Measurements from ENCODE around the gene GABBR1.

The GABBR1 gene

GRCh38 chr6:29566856-29567255 lies 66.1 kb downstream of the GABBR1 start:
- no peak for DNase-seq (ENCODE audit: low read depth)

DNA sequence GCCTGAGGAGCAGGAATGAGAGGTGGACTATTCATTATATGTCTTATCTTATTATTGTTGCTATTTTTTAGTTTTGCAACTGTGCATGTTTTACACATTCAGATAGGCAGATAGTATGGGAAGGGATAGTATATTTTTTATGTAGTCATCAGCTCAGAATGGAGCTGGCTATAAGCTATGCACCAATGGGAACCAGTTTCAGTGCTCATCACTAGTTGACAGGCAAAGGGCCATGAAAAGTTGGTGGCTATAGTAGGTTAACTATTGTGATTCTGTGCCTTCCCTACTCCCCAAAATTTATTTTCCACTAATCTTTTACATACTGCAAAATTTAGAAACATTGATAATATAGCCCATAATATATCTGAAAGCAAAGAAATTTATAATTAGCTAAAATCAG lies 68.1 kb downstream of the GABBR1 start:
- no peak for DNase-seq (ENCODE audit: low read depth)

GRCh38 chr6:29563435-29563965 lies 69.5 kb downstream of the GABBR1 start:
- no peak for DNase-seq (ENCODE audit: low read depth)

DNA sequence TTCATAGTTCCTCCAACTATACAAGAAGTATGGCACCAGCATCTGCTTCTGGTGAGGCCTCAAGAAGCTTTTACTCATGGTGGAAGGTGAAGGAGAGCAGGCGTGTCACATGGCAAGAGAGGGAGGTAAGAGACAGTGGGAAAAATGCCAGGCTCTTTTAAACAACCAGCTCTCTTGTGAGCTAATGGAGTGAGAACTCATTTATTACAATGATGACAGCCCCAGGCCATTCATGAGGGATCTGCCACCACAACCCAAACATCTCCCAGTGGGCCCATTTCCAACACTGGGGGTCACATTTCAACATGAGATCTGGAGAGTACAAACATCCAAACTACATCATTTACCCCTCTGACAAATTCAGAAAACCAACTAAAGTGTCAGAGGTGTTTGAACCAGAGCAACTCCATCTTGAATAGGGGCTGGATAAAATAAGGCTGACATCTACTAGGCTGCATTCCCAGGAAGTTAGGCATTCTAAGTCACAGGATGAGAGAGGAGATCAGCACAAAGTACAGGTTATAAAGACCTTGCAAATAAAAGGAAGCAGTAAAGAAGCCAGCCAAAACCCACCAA lies 71.3 kb downstream of the GABBR1 start:
- DNase-seq (ENCODE audit: low read depth): no peak

GRCh38 chr6:29561091-29561490 lies 71.9 kb downstream of the GABBR1 start:
- no peak for DNase-seq (ENCODE audit: low read depth)

GRCh38 chr6:29559524-29560287 lies 73.3 kb downstream of the GABBR1 start, which contains the start of gene UBD:
UBD (minus strand) TSS chr6:29559732; CDS start chr6:29559701, 31 bp downstream.
- DNase-seq (ENCODE audit: low read depth): no peak

DNA sequence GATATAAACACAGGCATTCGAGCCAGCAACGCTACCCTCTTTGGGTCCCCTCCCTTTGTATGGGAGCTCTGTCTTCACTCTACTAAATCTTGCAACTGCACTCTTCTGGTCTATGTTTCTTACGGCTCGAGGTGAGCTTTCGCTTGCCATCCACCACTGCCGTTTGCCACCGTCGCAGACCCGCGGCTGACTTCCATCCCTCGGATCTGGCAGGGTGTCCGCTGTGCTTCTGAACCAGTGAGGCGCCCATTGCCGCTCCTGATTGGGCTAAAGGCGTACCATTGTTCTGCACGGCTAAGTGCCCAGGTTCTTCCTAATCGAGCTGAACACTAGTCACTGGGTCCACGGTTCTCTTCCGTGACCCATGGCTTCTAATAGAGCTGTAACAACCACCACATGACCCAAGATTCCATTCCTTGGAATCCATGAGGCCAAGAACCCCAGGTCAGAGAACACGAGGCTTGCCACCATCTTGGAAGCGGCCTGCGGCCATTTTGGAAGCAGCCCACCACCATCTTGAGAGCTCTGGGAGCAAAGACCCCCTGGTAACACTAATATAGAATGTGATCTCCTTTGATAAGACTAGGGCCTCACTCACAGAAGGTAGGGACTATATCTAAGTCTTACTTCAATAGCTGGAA lies 74.4 kb downstream of the GABBR1 start:
- no peak for DNase-seq (ENCODE audit: low read depth)

DNA sequence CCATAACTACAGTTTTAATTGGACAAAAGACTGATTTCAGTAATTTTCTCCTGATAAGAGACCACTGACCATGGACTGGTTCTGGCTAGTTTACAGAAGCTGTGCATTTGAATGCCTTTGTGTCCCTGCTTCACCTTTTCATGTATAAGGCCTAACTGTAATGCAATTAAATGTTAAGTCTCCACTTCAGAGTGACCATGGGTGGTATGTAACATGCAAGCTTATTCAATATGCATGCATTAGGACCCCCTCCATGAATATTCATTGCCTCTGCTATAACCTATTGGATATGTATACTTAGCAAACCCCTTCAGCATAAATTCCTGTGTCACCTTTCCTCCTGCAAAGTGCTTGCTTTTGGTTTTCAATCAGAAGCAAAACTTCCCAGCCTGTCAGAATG lies 75.7 kb downstream of the GABBR1 start:
- no peak for DNase-seq (ENCODE audit: low read depth)

GRCh38 chr6:29554764-29555163 lies 78.2 kb downstream of the GABBR1 start:
- DNase-seq (ENCODE audit: low read depth): no peak

- DNase-seq (ENCODE audit: low read depth): no peak
Observed at GRCh38 chr6:29553268-29554057, 79.5 kb downstream of the GABBR1 start.

GRCh38 chr6:29552512-29553051 lies 80.4 kb downstream of the GABBR1 start:
- DNase-seq (ENCODE audit: low read depth): no peak

DNA sequence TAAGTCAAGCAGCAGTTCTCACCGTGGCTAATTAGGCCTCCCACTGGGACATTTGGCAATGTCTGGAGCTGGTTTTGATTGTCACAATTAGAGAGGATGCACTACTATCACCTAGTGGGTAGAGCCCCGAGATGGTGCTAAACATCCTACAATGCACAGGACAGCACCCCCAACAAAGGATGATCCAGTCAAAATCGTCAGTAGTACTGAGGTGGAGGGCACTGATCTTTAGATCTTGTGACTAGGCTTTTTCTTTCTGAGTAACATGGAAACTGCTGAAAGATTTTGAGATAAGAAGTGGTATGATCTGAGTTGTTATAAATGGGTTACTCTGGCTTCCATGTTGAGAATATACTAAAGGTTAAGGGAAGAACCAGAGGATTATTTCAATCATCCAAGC lies 85.4 kb downstream of the GABBR1 start:
- DNase-seq (ENCODE audit: low read depth): no peak

DNA sequence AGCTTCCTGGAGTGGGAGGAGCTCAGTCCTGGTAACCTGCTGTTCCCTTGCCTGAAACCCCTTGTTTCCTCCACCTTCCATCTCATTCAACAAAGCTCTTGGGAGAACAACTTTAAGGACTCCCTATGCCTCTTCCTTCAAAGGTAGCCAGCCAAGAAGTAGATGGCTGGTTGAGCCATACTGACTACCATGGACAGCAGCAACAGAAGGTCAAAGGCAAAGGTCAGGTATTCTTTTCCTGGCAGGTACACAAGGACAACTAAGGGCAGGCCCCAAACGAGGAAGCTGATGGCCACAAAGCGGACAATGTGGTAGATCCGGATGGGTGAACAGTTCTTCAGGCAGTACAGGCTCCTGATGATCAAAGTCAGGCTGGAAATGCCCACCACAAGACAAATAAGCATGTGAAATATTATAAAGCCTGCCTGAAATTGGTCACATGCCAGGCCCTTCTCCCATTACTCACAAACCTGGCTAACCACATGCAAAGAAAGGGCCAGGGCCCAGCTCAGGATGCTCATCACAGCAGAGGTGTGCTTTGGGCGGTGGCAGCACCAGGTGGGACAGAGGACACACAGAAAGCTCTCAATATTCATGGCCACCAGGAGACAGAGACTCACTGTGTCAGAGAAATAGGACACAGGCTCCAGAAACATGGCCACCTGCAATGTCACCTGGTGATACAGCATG lies 95.1 kb downstream of the GABBR1 start:
- DNase-seq (ENCODE audit: low read depth): no peak

DNA sequence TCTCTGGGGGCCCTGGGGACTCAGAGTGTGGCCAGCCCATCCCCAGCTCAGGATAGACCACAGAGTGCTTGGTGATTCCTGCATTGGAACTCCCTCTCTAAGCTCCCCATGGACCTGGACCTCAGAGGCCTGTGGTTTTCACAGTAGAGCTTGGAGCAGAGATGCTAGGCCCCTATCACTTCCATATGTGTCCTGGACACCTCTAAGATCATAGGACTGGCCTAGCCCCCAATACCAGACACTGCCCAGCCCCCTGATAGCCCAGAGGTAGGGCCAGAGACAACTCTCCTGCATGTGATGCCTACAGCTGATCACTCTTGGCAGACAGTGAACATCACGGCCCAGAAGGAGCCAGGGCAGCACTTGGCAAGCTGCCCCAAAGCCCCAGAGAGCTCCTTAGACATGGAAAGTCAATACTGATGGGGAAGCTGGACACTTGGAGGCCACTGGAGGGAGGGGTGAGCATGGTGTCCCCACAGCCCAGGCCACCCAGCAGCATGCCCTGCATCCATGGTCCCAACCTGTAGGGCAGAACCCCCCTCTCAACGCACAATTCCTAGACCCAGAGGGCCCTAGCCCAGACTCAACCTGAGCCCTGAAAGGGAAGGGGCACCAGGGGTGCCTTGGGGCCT lies 100.5 kb downstream of the GABBR1 start:
- DNase-seq (ENCODE audit: low read depth): no peak

- DNase-seq (ENCODE audit: low read depth): no peak
Observed at GRCh38 chr6:29531668-29532067, 101.3 kb downstream of the GABBR1 start.

DNA sequence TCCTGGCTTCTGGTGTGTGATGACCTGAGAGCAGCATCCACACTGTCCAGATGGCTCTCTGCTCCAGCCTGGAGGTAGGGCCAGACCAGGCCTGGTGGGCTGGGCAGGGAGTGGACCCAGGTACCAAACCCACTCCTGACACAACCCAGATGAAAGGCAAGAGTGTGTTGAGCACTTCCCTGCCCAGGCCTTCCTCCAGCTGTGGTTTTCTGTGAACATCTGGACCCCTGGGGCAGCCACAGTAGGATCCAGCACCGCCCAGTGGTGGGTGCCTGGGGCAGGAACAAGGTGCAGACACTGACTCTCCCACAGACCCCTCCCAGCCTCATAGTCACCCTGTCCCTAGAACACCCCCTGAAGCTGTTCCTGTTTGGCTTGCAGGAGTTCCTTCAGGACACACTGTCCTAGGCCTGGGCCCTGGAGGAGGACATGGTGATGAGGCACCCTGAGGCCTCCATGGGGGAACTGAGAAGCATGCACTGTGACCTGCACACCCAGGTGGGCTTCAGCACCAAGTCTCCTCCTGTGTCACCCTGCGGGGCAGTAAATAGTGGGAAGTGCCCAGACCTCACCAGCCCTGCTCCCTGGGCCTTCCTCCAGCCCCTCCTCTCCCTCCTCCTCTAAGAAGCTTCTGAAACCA lies 102.2 kb downstream of the GABBR1 start:
- no peak for DNase-seq (ENCODE audit: low read depth)

DNA sequence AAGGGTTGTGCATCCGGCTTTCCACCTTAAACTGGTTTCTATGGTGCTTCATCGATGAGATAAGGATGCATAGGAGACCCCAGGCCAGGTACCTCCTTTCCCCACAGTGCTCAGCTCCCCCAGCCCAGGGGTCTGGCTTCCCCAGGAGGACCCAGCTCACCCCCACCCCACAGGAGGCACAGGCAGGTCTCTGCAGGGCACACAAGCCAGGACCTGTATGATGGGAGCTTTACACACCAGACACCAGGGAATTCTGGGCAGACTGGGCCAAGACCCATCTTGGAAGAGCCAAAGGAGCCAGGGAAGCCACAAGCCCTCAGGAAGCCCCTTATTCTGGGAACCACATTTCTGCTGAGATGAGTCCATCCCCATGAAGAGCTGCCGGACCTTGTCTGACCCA lies 103.0 kb downstream of the GABBR1 start:
- DNase-seq (ENCODE audit: low read depth): no peak

- no peak for DNase-seq (ENCODE audit: low read depth)
Observed at GRCh38 chr6:29528988-29529560, 103.9 kb downstream of the GABBR1 start.

- no peak for DNase-seq (ENCODE audit: low read depth)
Observed at GRCh38 chr6:29528300-29528931, 104.6 kb downstream of the GABBR1 start.

DNA sequence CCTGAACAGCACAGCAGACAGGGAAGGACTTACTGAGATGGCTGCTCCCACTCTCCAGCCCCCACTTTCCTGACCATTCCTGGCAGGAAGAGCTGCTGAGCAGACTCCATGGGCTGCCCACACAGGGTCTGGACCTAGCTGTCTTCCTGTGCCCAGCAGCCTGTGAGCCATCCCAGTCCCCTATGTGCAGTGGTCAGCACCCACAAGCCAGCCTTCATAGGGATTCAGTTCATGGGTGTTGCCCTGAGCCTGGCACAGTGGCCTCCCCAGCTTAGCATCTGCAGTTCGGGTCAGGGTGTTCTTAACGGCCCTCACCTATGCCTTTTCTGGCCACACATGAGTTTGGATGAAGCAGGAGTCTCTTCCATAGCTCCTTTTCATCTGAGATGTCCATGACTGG lies 105.4 kb downstream of the GABBR1 start:
- DNase-seq (ENCODE audit: low read depth): no peak

Measured in stimulated activated CD8-positive, alpha-beta memory T cell treated with anti-CD3 and anti-CD28 coated beads, Interleukin-4, amount 100 ng/mL, for 24 hours (primary cell).